GM18526 (cell line): Measurements from ENCODE around the gene FLRT1.

Source experiments
- POLR2A ChIP-seq: IDR thresholded peaks from 3 replicates; pipeline ENCODE4 v1.6.1; 2011; ENCODE audit not compliant: insufficient read length; ENCODE audit errors: extremely low read depth

FLRT1 gene

DNA sequence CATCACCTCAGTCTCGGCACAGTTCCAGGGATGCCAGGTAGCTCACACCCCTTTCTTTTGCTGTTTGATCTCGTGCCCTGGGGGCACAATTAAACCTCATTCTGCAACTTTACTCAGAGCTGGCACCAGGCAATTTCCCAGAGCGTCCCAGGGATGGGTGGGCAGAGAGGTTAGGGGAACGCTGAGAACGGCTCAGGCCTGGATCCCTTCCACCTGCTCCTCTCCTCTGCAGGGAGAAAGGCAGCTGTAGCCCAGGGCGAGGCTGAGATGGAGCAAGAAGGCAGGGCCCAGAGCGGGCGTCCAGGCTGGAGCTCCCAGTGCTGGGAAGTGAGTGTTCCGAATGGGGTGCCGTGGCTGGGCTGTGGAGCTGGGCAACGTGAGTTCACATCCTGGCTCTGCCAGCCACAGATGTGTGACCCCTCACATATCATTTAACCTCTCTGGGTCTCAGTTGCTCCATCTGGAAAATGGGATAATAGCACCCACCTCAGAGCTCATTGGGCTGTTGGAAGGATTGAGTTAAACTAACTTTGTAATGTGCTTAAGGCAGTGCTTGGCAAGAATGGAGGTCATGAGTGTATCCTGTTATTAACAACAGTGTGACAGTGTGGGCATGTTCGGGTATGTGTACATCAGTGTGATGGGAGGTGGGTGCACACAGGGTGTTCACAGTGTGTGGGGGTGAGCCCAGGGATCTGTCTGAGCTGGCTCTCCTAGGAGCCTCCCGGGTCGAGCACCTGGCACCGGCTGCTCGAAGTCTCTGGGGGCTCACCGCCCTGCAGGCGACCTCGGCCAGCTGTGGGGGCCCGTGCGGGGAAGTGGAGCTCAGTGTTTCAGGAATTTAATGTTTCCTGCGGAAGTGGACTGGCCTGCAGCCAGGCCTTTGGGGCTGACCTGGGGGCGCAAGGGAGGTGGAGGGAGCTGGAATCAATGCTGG lies 34.0 kb upstream of the FLRT1 start:
- no peak for TF ChIP-seq POLR2A

DNA sequence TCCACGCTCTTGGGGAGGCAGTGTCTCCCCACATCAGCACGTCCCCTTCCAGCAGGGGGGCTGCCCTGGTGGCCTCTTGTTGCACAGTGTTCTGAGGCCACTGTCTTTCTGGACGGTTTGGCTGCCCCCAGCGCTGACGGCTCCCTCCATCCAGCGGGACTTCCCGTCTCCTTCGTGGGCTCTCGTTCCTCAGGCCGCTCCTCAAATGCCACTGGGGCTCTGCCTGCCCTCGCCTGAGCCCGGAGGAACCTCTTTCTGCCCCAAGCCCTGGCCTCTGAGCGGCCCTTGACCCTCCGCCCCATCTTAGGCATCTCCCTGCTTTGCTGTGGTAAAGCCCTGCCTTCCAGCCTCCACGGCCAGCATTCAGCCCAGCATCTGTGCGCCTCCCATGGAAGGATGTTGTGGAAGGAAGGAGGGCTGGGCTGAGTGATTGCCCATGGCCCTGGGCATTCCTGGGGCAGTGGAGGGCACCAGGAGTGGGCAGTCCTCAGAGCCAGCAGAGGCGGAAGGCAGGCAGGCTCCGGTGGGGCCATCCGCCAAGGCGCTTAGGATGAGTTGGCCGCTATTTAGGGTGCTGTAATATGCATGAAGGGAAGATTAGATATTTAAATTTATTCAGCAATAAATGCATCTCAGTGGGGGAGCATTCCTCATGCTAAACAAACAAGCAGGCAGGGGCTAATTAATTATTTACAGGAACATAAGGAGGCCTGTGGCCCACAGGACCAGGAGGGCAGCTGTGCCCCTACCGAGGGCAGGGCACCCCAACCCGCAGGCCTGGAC lies 31.7 kb upstream of the FLRT1 start:
- no peak for TF ChIP-seq POLR2A

- no peak for TF ChIP-seq POLR2A
Measured at GRCh38 chr11:64004590-64004984, 31.1 kb upstream of the FLRT1 start.

DNA sequence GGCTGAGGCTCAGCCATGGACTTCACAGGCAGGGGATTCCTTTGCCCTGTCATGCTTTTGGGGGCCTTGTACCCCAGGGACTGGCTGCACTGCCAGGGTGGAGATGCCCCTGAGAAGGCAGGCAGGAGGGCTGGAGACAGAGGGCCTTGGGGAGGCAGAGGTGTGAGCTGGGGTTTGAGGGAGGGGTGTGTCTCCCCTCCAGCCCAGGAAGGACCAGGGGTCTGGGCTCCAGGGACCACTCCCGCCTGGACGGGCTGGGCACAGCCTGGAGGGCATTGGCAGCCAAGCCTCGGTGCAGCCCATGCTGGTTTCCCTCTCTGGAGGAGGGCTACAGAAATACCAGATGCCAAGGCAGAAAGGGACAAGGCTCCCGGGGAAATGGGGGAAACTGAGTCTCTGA lies 30.0 kb upstream of the FLRT1 start:
- TF ChIP-seq POLR2A, result no peak

DNA sequence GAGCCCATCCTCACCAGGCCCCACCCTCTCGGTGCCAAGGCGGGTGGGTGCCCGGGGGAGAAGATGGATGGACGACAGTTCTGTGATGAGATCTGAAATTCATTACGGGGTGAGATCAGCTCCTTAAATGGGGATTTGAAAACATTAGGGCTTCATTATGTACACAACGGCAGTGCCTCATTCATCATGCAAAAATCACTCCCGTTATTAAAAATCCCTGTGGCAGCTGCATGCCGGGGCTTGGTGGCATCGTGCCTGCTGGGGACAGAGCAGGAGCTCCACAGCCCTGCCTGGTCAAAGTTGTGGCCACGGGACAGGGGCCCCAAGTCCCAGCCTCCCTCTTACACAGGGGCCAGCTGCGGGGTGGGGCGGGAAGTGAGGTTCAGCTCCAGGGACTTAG lies 29.3 kb upstream of the FLRT1 start:
- no peak for TF ChIP-seq POLR2A

- no peak for TF ChIP-seq POLR2A
Measured at GRCh38 chr11:64007160-64007628, 28.5 kb upstream of the FLRT1 start.

- TF ChIP-seq POLR2A, result no peak
Measured at GRCh38 chr11:64007629-64008282, 28.0 kb upstream of the FLRT1 start.

DNA sequence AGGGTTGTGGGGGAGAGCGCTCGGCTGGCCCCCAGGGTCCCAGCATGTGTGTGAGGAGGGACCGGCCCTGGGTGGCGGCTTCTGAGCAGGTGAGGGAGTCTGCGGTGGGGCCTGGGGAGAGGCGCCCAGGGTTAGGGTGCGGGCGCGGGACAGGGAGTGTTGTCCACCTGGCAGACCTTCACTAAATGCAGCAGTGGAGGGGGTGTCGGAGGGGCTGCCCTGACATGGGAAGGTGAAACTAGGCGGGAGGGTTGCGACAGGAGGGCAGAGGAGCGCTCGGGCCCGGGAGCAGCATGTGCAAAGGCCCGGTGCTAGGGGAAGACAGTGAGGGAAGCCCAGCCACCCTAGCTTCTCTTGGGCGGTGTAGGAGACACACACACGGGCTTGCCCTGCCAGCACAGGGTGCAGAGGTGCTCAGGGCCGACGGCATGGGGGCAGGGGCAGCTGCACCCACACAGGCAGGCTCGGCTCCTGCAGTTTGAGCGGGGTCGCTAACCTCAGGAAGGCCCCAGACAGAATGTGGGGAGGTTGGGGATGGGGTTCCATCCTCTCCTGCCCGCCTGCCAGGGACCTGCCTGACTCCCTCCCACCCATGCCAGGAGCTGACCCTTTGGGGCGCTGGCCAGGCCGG lies 27.3 kb upstream of the FLRT1 start:
- no peak for TF ChIP-seq POLR2A

GRCh38 chr11:64008914-64009633 lies 26.7 kb upstream of the FLRT1 start:
- TF ChIP-seq POLR2A, result no peak

GRCh38 chr11:64009710-64010109 lies 26.0 kb upstream of the FLRT1 start:
- no peak for TF ChIP-seq POLR2A

GRCh38 chr11:64010783-64011182 lies 24.9 kb upstream of the FLRT1 start:
- no peak for TF ChIP-seq POLR2A

DNA sequence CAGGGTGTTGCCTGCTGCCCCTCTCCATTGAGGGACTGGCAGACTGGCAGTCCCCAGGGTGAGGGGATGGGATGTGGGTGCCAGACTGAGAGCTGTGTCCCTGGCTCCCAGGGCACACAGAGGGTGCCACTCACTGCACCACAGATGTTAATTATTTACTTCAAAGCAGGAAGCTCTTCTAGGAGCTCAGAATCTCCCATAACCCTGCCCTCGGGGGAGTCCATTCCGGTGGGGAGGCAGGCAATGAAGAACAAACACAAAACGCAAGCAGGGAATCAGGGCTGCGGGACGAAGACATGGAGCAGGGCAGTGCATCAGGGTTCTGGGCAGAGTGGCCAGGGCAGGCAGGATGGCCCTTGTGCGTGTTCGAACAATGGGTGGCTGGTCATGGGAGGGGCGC lies 24.4 kb upstream of the FLRT1 start:
- no peak for TF ChIP-seq POLR2A

GRCh38 chr11:64013141-64013896 lies 22.4 kb upstream of the FLRT1 start:
- no peak for TF ChIP-seq POLR2A

GRCh38 chr11:64014356-64014755 lies 21.4 kb upstream of the FLRT1 start:
- no peak for TF ChIP-seq POLR2A
